PFSK-1 (cell line): ENCODE measurements around the gene SUN5.

ENCODE experiments used
- FOXP2 ChIP-seq: optimal IDR thresholded peaks from 2 replicates; pipeline ENCODE3; 2011; ENCODE audit warnings: borderline replicate concordance, control low read depth, inconsistent platforms; ENCODE audit not compliant: insufficient read depth; ENCODE audit errors: extremely low read length, extremely low read depth
- POLR2AphosphoS5 ChIP-seq: IDR thresholded peaks from 2 replicates; pipeline ENCODE4 v1.6.1; 2012; ENCODE audit warnings: low read depth, mild to moderate bottlenecking, control low read depth, low read length, moderate library complexity
- REST ChIP-seq, 2 experiments: IDR thresholded peaks; 2 replicates each; pipeline versions ENCODE4 v1.6.1 to v1.8.0; 2011 to 2012; ENCODE audit warnings: low read depth in 2 of 2, low read length in 2 of 2, control low read depth in 1 of 2, inconsistent platforms in 1 of 2, mild to moderate bottlenecking in 1 of 2, moderate library complexity in 1 of 2; ENCODE audit not compliant: insufficient read depth in 1 of 2
- SIN3A ChIP-seq: IDR thresholded peaks from 2 replicates; pipeline ENCODE4 v1.6.1; 2012; ENCODE audit warnings: mild to moderate bottlenecking, low read length, moderate library complexity, borderline replicate concordance; ENCODE audit not compliant: insufficient read depth
- TAF1 ChIP-seq: IDR thresholded peaks from 2 replicates; pipeline ENCODE4 v1.6.1; 2012; ENCODE audit warnings: low read length, control low read depth, borderline replicate concordance; ENCODE audit not compliant: insufficient read depth

Gene SUN5

GRCh38 chr20:32975698-32976674 is 28.2 kb downstream of the SUN5 start:
- TF ChIP-seq POLR2AphosphoS5, result no peak
- TF ChIP-seq FOXP2, result no peak
- TF ChIP-seq SIN3A, result no peak
- no peak for TF ChIP-seq TAF1
- no peak for TF ChIP-seq REST (IDR thresholded peaks at IDR 0.05; ENCODE audit: insufficient read depth in 1 of 2, low read depth in 2 of 2, low read length in 2 of 2)

GRCh38 chr20:32973077-32973717 is 31.0 kb downstream of the SUN5 start:
- TF ChIP-seq REST (IDR thresholded peaks at IDR 0.05; ENCODE audit: insufficient read depth in 1 of 2, low read depth in 2 of 2, low read length in 2 of 2), result no peak
- no peak for TF ChIP-seq TAF1
- TF ChIP-seq FOXP2, result no peak
- no peak for TF ChIP-seq SIN3A
- no peak for TF ChIP-seq POLR2AphosphoS5

- TF ChIP-seq POLR2AphosphoS5 (no peak), TAF1 (no peak), REST (IDR thresholded peaks at IDR 0.05; ENCODE audit: insufficient read depth in 1 of 2, low read depth in 2 of 2, low read length in 2 of 2) (no peak), FOXP2 (no peak), SIN3A (no peak)
These were observed 31.8 kb downstream of the SUN5 start for GRCh38 chr20:32972181-32973076.

GRCh38 chr20:32971703-32972161 is 32.5 kb downstream of the SUN5 start:
- TF ChIP-seq POLR2AphosphoS5 (no peak), TAF1 (no peak), REST (IDR thresholded peaks at IDR 0.05; ENCODE audit: insufficient read depth in 1 of 2, low read depth in 2 of 2, low read length in 2 of 2) (no peak), SIN3A (no peak), FOXP2 (no peak)
